Measurements from ENCODE around the gene ASRGL1. TPM values are rescaled to one million over a fixed set of nuclear protein-coding genes. Genes with fewer than 3 reads are reported as not detected.

ASRGL1 gene
- total and polyA plus RNA-seq, 2 donors from 2014 or later: 62.2 to 85.6 TPM

- intact Hi-C loops (cut with DNase I): no loop called here
- DNase-seq (no peak), FAIRE-seq (no peak)
Observed at GRCh38 chr11:62306227-62306626, 31.0 kb upstream of the ASRGL1 start.

GRCh38 chr11:62307950-62308349 is 29.3 kb upstream of the ASRGL1 start:
- no peak for TF ChIP-seq CTCF (IDR thresholded peaks at IDR 0.05; ENCODE audit: borderline replicate concordance, extremely low read depth, insufficient read depth)
- DNase-seq (no peak), FAIRE-seq (no peak)
- H3K4me3 ChIP-seq (ENCODE audit: low read length in 3 of 3): no peak overlapping the region
- no peaks in the 10 kb centered on the region for H3K36me3 ChIP-seq (ENCODE audit: control insufficient read depth in 2 of 3, insufficient read depth in 3 of 3, low read length in 3 of 3)
- no peak overlapping the region for H3K27ac ChIP-seq (ENCODE audit: low read depth in 2 of 2, low read length in 2 of 2)
- H3K4me1 ChIP-seq (ENCODE audit: control insufficient read depth in 2 of 3, insufficient read depth in 2 of 3, low read depth in 1 of 3, low read length in 3 of 3): no peaks in the 10 kb centered on the region
- no peaks in the 10 kb centered on the region for H3K9me3 ChIP-seq (ENCODE audit: control insufficient read depth in 2 of 3, insufficient read depth in 1 of 3, low read length in 3 of 3)
- intact Hi-C loops (cut with DNase I): no loop called here
- H3K9ac ChIP-seq (ENCODE audit: low read length in 3 of 3): no peak overlapping the region
- no peaks in the 10 kb centered on the region for H3K27me3 ChIP-seq (ENCODE audit: control insufficient read depth, insufficient read depth, low read length)

More at GRCh38 chr11:62306227-62306626, 31.0 kb upstream of the ASRGL1 start:
- Histone ChIP-seq H3K27me3 (ENCODE audit: control insufficient read depth, insufficient read depth, low read length) (no peaks in the 10 kb centered on the region), H3K9ac (ENCODE audit: low read length in 3 of 3) (no peak overlapping the region), H3K36me3 (ENCODE audit: control insufficient read depth in 2 of 3, insufficient read depth in 3 of 3, low read length in 3 of 3) (no peaks in the 10 kb centered on the region), H3K27ac (ENCODE audit: low read depth in 2 of 2, low read length in 2 of 2) (no peak overlapping the region), H3K4me1 (ENCODE audit: control insufficient read depth in 2 of 3, insufficient read depth in 2 of 3, low read depth in 1 of 3, low read length in 3 of 3) (no peaks in the 10 kb centered on the region), H3K9me3 (ENCODE audit: control insufficient read depth in 2 of 3, insufficient read depth in 1 of 3, low read length in 3 of 3) (no peaks in the 10 kb centered on the region), H3K4me3 (ENCODE audit: low read length in 3 of 3) (no peak overlapping the region)
- TF ChIP-seq CTCF (IDR thresholded peaks at IDR 0.05; ENCODE audit: borderline replicate concordance, extremely low read depth, insufficient read depth): no peak

- FAIRE-seq (no peak), DNase-seq (no peak)
- intact Hi-C loops (cut with DNase I): no loop called here
- H3K36me3 ChIP-seq (ENCODE audit: control insufficient read depth in 2 of 3, insufficient read depth in 3 of 3, low read length in 3 of 3): no peaks in the 10 kb centered on the region
- H3K9ac ChIP-seq (ENCODE audit: low read length in 3 of 3): no peak overlapping the region
- H3K4me3 ChIP-seq (ENCODE audit: low read length in 3 of 3): no peak overlapping the region
- no peaks in the 10 kb centered on the region for H3K4me1 ChIP-seq (ENCODE audit: control insufficient read depth in 2 of 3, insufficient read depth in 2 of 3, low read depth in 1 of 3, low read length in 3 of 3)
- no peak for TF ChIP-seq CTCF (IDR thresholded peaks at IDR 0.05; ENCODE audit: borderline replicate concordance, extremely low read depth, insufficient read depth)
- H3K27ac ChIP-seq (ENCODE audit: low read depth in 2 of 2, low read length in 2 of 2): no peak overlapping the region
- H3K9me3 ChIP-seq (ENCODE audit: control insufficient read depth in 2 of 3, insufficient read depth in 1 of 3, low read length in 3 of 3): no peaks in the 10 kb centered on the region
- H3K27me3 ChIP-seq (ENCODE audit: control insufficient read depth, insufficient read depth, low read length): no peaks in the 10 kb centered on the region
Observed at GRCh38 chr11:62309991-62310390, 27.3 kb upstream of the ASRGL1 start.

- no peak for DNase-seq
- Histone ChIP-seq H3K4me3 (ENCODE audit: low read length in 3 of 3) (no peak overlapping the region), H3K9ac (ENCODE audit: low read length in 3 of 3) (no peak overlapping the region), H3K9me3 (ENCODE audit: control insufficient read depth in 2 of 3, insufficient read depth in 1 of 3, low read length in 3 of 3) (no peaks in the 10 kb centered on the region), H3K36me3 (ENCODE audit: control insufficient read depth in 2 of 3, insufficient read depth in 3 of 3, low read length in 3 of 3) (no peaks in the 10 kb centered on the region), H3K4me1 (ENCODE audit: control insufficient read depth in 2 of 3, insufficient read depth in 2 of 3, low read depth in 1 of 3, low read length in 3 of 3) (no peaks in the 10 kb centered on the region), H3K27ac (ENCODE audit: low read depth in 2 of 2, low read length in 2 of 2) (no peak overlapping the region), H3K27me3 (ENCODE audit: control insufficient read depth, insufficient read depth, low read length) (no peaks in the 10 kb centered on the region)
- TF ChIP-seq CTCF (IDR thresholded peaks at IDR 0.05; ENCODE audit: borderline replicate concordance, extremely low read depth, insufficient read depth): no peak
- intact Hi-C loops (cut with DNase I): no loop called here
- FAIRE-seq: no peak
Observed at GRCh38 chr11:62315431-62315830, 21.8 kb upstream of the ASRGL1 start.
